ENCODE data around the gene RHOBTB1.

The RHOBTB1 gene

DNA sequence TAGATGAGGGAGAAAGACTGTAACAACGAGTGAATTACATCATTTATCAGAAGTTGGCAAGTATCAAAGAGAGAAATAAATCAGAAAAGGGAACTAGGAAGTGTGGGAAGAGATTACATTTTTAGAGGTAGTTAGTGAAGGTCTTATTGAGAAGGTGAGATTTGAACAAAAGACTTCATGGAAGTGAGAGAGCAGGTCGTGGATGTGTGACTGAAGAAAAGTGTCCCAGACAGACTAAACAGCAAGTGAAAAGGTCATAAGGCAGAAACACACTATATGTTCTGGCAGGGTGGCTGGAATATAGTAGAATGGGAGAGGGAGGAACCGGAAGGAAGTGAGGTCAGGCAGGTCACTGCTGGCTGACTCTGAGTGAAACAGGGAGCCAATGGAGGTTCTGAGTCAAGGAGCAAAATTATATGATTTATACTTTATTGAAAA lies 35.7 kb upstream of the RHOBTB1 start:
- no peak overlapping the region for H3K4me3 ChIP-seq
- no peak overlapping the region for H3K27ac ChIP-seq
- TF ChIP-seq, protein P1, sequence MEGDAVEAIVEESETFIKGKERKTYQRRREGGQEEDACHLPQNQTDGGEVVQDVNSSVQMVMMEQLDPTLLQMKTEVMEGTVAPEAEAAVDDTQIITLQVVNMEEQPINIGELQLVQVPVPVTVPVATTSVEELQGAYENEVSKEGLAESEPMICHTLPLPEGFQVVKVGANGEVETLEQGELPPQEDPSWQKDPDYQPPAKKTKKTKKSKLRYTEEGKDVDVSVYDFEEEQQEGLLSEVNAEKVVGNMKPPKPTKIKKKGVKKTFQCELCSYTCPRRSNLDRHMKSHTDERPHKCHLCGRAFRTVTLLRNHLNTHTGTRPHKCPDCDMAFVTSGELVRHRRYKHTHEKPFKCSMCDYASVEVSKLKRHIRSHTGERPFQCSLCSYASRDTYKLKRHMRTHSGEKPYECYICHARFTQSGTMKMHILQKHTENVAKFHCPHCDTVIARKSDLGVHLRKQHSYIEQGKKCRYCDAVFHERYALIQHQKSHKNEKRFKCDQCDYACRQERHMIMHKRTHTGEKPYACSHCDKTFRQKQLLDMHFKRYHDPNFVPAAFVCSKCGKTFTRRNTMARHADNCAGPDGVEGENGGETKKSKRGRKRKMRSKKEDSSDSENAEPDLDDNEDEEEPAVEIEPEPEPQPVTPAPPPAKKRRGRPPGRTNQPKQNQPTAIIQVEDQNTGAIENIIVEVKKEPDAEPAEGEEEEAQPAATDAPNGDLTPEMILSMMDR (IDR thresholded peaks at IDR 0.05), result no peak
- DNase-seq (ENCODE audit: low spot score), result no peak

DNA sequence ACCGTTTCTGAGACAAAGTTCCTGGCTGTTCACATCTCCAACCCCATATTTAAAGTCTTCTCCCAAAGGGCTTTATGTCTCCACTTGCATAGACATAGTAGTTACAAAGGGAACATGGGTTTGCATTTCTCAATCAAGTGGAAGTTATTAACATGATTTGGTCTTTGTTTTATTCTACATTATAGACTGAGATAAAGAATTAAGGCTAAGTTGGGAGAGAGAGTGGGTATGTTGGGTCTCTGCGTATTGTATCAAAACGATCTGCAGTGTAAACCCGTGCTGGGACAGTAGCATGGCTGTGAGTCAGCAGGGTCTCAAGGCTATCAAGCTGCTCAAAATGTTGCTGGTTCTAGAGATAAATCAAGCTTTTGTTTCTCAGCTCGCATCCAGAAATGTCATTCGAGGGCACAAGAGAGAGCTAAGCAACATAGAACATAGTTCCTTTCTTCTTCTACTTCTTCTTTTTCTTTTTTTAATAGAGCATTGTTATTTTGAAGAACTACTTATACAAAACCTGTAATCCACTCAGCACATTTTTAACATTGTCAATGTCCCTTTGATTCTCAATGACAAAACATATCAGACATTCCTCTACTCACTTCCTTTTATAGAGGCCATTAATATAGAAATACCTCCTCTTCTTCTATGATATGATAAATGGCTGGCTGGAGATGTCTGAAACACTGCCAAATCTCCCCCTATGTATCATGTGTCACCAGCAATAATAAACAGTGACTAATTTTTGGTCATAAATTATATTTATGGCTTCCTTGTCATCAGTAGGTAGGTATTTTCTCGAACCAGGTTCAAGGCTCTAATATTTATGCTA lies 34.5 kb upstream of the RHOBTB1 start:
- TF ChIP-seq, protein P1 (IDR thresholded peaks at IDR 0.05), result no peak
- Histone ChIP-seq H3K27ac (no peak overlapping the region), H3K4me3 (no peak overlapping the region)
- DNase-seq (ENCODE audit: low spot score), result no peak

DNA sequence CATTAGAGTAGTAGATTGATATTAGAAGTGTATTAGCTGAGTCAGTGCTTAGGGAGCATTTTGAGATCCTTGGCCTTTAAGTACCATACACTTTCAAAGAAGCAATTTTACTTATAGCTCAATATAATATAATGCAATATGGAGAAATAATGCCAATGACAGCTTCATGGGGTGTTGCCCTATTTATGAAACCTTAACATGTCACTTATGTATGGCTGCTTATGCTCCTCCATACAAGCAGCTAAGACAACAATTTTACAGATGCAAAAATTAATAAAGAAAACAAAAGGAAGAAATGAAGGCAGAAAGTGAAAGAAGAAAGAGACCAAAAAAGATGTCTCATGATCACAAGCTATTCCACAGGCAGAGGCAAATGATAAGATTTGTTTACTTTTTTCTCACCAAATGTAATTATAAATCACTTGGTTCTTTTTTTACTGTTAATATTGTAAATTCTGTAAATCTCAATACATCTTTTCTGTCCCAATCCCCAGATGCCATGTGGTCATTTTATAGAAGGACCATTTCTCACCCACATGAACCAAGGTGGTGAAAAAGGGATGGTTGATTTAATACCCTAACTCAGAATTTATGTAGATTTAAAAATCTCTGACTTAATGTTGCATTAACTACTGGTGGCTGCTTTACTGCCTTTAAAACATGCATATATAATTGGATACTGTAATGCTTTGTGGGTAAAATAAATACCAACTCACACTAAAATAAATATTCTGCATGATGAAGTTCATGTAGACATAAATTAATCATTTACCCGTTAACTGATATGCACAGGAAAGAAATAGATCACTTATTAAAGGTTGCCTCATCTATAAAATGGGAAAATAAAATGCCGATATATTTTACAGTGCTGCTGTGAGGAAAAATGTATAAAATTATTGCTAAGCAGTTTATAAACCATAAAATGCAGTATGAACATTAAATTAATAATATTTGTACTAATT lies 33.5 kb upstream of the RHOBTB1 start:
- DNase-seq (ENCODE audit: low spot score), result no peak
- TF ChIP-seq, protein P1 (IDR thresholded peaks at IDR 0.05), result no peak
- no peak overlapping the region for H3K27ac ChIP-seq
- H3K4me3 ChIP-seq, result no peak overlapping the region

DNA sequence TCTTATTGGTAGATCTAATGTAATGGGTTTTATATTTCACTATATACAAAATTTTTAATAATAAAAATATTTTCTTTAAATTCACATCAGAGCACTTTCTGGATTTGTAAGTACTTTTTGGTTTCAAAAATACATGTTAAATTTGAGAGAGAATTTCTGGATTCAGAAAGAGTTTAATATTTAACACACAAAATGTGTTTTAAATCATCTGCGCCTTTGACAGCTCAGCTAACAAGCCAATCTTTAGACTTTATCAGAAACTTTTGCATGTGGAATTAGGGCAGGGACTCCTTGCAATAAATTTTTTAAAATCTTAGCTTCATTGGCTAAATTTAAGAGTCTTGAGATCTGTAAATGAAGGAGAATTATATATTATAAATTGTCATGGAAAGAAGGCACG lies 32.7 kb upstream of the RHOBTB1 start:
- DNase-seq (ENCODE audit: low spot score), result no peak
- no peak overlapping the region for H3K27ac ChIP-seq
- H3K4me3 ChIP-seq, result no peak overlapping the region
- TF ChIP-seq, protein P1 (IDR thresholded peaks at IDR 0.05), result no peak

DNA sequence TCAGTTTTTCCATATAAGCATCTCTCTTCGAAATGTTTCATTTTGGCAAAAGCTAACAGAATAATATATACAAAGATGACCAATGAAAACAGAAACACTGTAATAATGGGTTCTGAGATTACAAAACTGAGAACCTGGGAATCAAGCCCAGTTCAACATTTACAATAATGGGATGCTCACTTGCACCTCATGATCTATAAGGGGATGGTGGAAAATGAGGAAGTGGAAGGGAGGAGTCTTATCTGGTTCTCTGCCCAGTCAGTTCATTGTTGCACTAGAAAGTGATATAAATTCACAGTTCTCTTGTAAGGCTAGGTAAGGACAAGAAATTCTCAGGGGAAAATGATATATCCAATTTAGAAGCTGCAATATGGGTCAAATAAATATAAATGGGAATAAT lies 31.7 kb upstream of the RHOBTB1 start:
- no peak for DNase-seq (ENCODE audit: low spot score)
- TF ChIP-seq, protein P1 (IDR thresholded peaks at IDR 0.05), result no peak

DNA sequence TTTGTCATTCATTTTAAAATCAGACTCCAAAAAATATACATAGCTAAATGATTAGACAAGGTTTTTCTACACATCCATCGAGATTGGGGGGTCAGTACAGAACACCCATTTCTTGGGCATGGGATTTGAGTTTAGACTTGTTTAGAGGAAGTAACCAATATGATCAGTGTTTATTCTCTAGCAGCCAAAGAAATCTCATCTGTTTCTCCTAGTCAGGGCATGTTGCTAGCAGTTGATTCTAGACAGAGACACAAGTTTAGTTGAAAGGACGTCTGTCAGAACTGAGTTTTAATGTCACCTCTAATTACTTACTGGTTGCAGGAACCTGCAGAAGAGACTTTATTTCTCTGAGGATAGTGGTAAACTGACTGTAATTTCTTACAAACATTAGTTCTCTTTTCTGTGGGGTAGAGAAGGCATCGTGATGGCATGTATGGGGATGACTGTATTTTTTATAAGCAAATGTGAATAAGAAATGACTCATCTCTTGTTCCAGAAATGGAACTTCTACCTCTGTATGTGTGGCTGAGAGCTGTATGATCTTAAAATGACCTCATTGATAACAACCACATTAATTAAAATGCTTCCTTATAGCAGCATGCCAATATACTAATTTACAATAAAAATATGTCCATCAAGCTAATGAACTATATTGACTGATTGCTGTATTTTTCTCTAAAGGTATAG lies 30.6 kb upstream of the RHOBTB1 start:
- TF ChIP-seq, protein P1 (IDR thresholded peaks at IDR 0.05), result no peak
- no peak overlapping the region for H3K4me3 ChIP-seq
- no peak overlapping the region for H3K27ac ChIP-seq
- no peak for DNase-seq (ENCODE audit: low spot score)

More for the DNA sequence above, 31.7 kb upstream of the RHOBTB1 start:
- no peak overlapping the region for H3K4me3 ChIP-seq
- H3K27ac ChIP-seq, result no peak overlapping the region
